Measurements from ENCODE around the gene ADORA2B. TPM values are rescaled to one million over a fixed set of nuclear protein-coding genes. Genes with fewer than 3 reads are reported as not detected.
"Not testable (repeated sequence)": the region's sequence is repeated elsewhere in the genome, so short reads cannot be mapped to it uniquely, and the experiment has no call there.

The ADORA2B gene
- total RNA-seq, 1 donor from 2014 or later = 4.0 TPM

GRCh38 chr17:15908378-15908777 is 36.6 kb upstream of the ADORA2B start:
- peaks cover 8% of the 10 kb centered on the region for H3K27me3 Mint-ChIP-seq (ENCODE audit: low read depth, unreplicated experiment)
- Histone ChIP-seq H3K9me3 (ENCODE audit: insufficient read depth, low read depth, low read length) (no peaks in the 10 kb centered on the region), H3K4me2 (ENCODE audit: low read length) (no peak overlapping the region), H3K36me3 (ENCODE audit: insufficient read depth, low read length) (no peaks in the 10 kb centered on the region), H4K20me1 (ENCODE audit: insufficient read depth, low read length) (no peaks in the 10 kb centered on the region), H3K9ac (ENCODE audit: low read length) (no peak overlapping the region), H3K79me2 (ENCODE audit: insufficient read depth, low read length) (no peaks in the 10 kb centered on the region), H3K4me3 (ENCODE audit: insufficient read depth, low read depth, low read length) (no peak overlapping the region), H2AFZ (ENCODE audit: low read depth, low read length) (no peak overlapping the region), H3K4me1 (ENCODE audit: insufficient read depth, low read length) (no peaks in the 10 kb centered on the region), H3K27ac (ENCODE audit: low read depth, low read length) (no peak overlapping the region), H3K27me3 (ENCODE audit: insufficient read depth, low read length) (no peaks in the 10 kb centered on the region)
- H3K27ac Mint-ChIP-seq (ENCODE audit: unreplicated experiment) = no peak overlapping the region
- peaks cover 7% of the 10 kb centered on the region for H3K4me1 Mint-ChIP-seq (ENCODE audit: low read depth, unreplicated experiment)
- FAIRE-seq (no peak), DNase-seq (ENCODE audit: low read depth) (no peak)
- peaks cover 4% of the 10 kb centered on the region for H3K9me3 Mint-ChIP-seq (ENCODE audit: unreplicated experiment)
- no peak overlapping the region for H3K4me3 Mint-ChIP-seq (ENCODE audit: unreplicated experiment)
- TF ChIP-seq CTCF (IDR thresholded peaks at IDR 0.05; ENCODE audit: insufficient read depth, low read depth, low read length) = no peak
- TF ChIP-seq EZH2 (IDR thresholded peaks at IDR 0.05; ENCODE audit: insufficient read depth, low read length) = no peak
- H3K36me3 Mint-ChIP-seq (ENCODE audit: low read depth, unreplicated experiment) = no peaks in the 10 kb centered on the region

- H3K4me2 ChIP-seq (ENCODE audit: low read length) = no peak overlapping the region
- no peaks in the 10 kb centered on the region for H3K9me3 ChIP-seq (ENCODE audit: insufficient read depth, low read depth, low read length)
- H3K4me3 Mint-ChIP-seq (ENCODE audit: unreplicated experiment) = no peak overlapping the region
- H2AFZ ChIP-seq (ENCODE audit: low read depth, low read length) = no peak overlapping the region
- no peaks in the 10 kb centered on the region for H3K36me3 ChIP-seq (ENCODE audit: insufficient read depth, low read length)
- H3K27me3 Mint-ChIP-seq (ENCODE audit: low read depth, unreplicated experiment) = peaks cover 8% of the 10 kb centered on the region
- H3K4me3 ChIP-seq (ENCODE audit: insufficient read depth, low read depth, low read length) = no peak overlapping the region
- no peak overlapping the region for H3K27ac ChIP-seq (ENCODE audit: low read depth, low read length)
- H3K4me1 ChIP-seq (ENCODE audit: insufficient read depth, low read length) = peaks cover 2% of the 10 kb centered on the region
- H4K20me1 ChIP-seq (ENCODE audit: insufficient read depth, low read length) = no peaks in the 10 kb centered on the region
- no peaks in the 10 kb centered on the region for H3K27me3 ChIP-seq (ENCODE audit: insufficient read depth, low read length)
- no peaks in the 10 kb centered on the region for H3K79me2 ChIP-seq (ENCODE audit: insufficient read depth, low read length)
- no peak for FAIRE-seq
- no peaks in the 10 kb centered on the region for H3K36me3 Mint-ChIP-seq (ENCODE audit: low read depth, unreplicated experiment)
- no peak for TF ChIP-seq CTCF (IDR thresholded peaks at IDR 0.05; ENCODE audit: insufficient read depth, low read depth, low read length)
- TF ChIP-seq EZH2 (IDR thresholded peaks at IDR 0.05; ENCODE audit: insufficient read depth, low read length) = no peak
- H3K9me3 Mint-ChIP-seq (ENCODE audit: unreplicated experiment) = peaks cover 4% of the 10 kb centered on the region
- DNase-seq (ENCODE audit: low read depth) = no peak
- H3K9ac ChIP-seq (ENCODE audit: low read length) = no peak overlapping the region
- peaks cover 7% of the 10 kb centered on the region for H3K4me1 Mint-ChIP-seq (ENCODE audit: low read depth, unreplicated experiment)
- H3K27ac Mint-ChIP-seq (ENCODE audit: unreplicated experiment) = peak overlapping the region; percentile 34
Measured at GRCh38 chr17:15909481-15909991, 35.4 kb upstream of the ADORA2B start.

GRCh38 chr17:15910791-15911190 is 34.1 kb upstream of the ADORA2B start:
- Histone ChIP-seq H3K9me3 (ENCODE audit: insufficient read depth, low read depth, low read length) (no peaks in the 10 kb centered on the region), H3K4me3 (ENCODE audit: insufficient read depth, low read depth, low read length) (no peak overlapping the region), H3K27me3 (ENCODE audit: insufficient read depth, low read length) (no peaks in the 10 kb centered on the region), H4K20me1 (ENCODE audit: insufficient read depth, low read length) (no peaks in the 10 kb centered on the region), H3K27ac (ENCODE audit: low read depth, low read length) (no peak overlapping the region), H3K79me2 (ENCODE audit: insufficient read depth, low read length) (no peaks in the 10 kb centered on the region), H3K9ac (ENCODE audit: low read length) (no peak overlapping the region), H3K4me1 (ENCODE audit: insufficient read depth, low read length) (peaks cover 10% of the 10 kb centered on the region), H3K4me2 (ENCODE audit: low read length) (no peak overlapping the region), H3K36me3 (ENCODE audit: insufficient read depth, low read length) (no peaks in the 10 kb centered on the region), H2AFZ (ENCODE audit: low read depth, low read length) (no peak overlapping the region)
- H3K4me1 Mint-ChIP-seq (ENCODE audit: low read depth, unreplicated experiment) = peaks cover 7% of the 10 kb centered on the region
- H3K36me3 Mint-ChIP-seq (ENCODE audit: low read depth, unreplicated experiment) = no peaks in the 10 kb centered on the region
- H3K4me3 Mint-ChIP-seq (ENCODE audit: unreplicated experiment) = no peak overlapping the region
- H3K27ac Mint-ChIP-seq (ENCODE audit: unreplicated experiment) = no peak overlapping the region
- H3K27me3 Mint-ChIP-seq (ENCODE audit: low read depth, unreplicated experiment) = peaks cover 8% of the 10 kb centered on the region
- no peak for FAIRE-seq
- DNase-seq (ENCODE audit: low read depth) = no peak
- H3K9me3 Mint-ChIP-seq (ENCODE audit: unreplicated experiment) = peaks cover 8% of the 10 kb centered on the region
- TF ChIP-seq EZH2 (IDR thresholded peaks at IDR 0.05; ENCODE audit: insufficient read depth, low read length) (no peak), CTCF (IDR thresholded peaks at IDR 0.05; ENCODE audit: insufficient read depth, low read depth, low read length) (no peak)

GRCh38 chr17:15911701-15912100 is 33.2 kb upstream of the ADORA2B start:
- DNase-seq (ENCODE audit: low read depth); H3K4me1 Mint-ChIP-seq (ENCODE audit: low read depth, unreplicated experiment); H3K9me3 ChIP-seq (ENCODE audit: insufficient read depth, low read depth, low read length); H3K4me3 ChIP-seq (ENCODE audit: insufficient read depth, low read depth, low read length); H3K79me2 ChIP-seq (ENCODE audit: insufficient read depth, low read length); H3K27ac ChIP-seq (ENCODE audit: low read depth, low read length); H4K20me1 ChIP-seq (ENCODE audit: insufficient read depth, low read length); H3K36me3 ChIP-seq (ENCODE audit: insufficient read depth, low read length); FAIRE-seq; H3K4me2 ChIP-seq (ENCODE audit: low read length); H3K36me3 Mint-ChIP-seq (ENCODE audit: low read depth, unreplicated experiment); H3K4me3 Mint-ChIP-seq (ENCODE audit: unreplicated experiment); H3K27ac Mint-ChIP-seq (ENCODE audit: unreplicated experiment); H3K9me3 Mint-ChIP-seq (ENCODE audit: unreplicated experiment); H2AFZ ChIP-seq (ENCODE audit: low read depth, low read length); H3K27me3 ChIP-seq (ENCODE audit: insufficient read depth, low read length); H3K9ac ChIP-seq (ENCODE audit: low read length): not testable (repeated sequence)
- H3K27me3 Mint-ChIP-seq (ENCODE audit: low read depth, unreplicated experiment) = peaks cover 12% of the 10 kb centered on the region
- H3K4me1 ChIP-seq (ENCODE audit: insufficient read depth, low read length) = peaks cover 10% of the 10 kb centered on the region
